Smooth muscle cell (in vitro differentiated cells): Measurements from ENCODE around the gene SDHA. TPM values are rescaled to one million over a fixed set of nuclear protein-coding genes. Genes with fewer than 3 reads are reported as not detected.

Experiments used
- DNase-seq: peaks from one replicate; lab custom pipeline; 2025; ENCODE audit not compliant: unreplicated experiment; lab: John Stamatoyannopoulos, UW
- H2AFZ ChIP-seq: fragments of 200-600 bp; sonication (generic); 2 replicates; pipeline ENCODE4 v1.6.0; 2016; ENCODE audit warnings: antibody characterized with exemption, low read depth, mild to moderate bottlenecking
- H3F3A ChIP-seq: fragments of 200-600 bp; sonication (generic); 2 replicates; pipeline ENCODE4 v1.6.0; 2017; ENCODE audit warnings: antibody characterized with exemption, low read depth
- H3K27ac ChIP-seq: fragments of 200-600 bp; sonication (generic); 2 replicates; pipeline ENCODE4 v1.5.1; 2016; ENCODE audit warnings: low read depth, mild to moderate bottlenecking
- H3K27me3 ChIP-seq: fragments of 200-600 bp; sonication (generic); 2 replicates; pipeline ENCODE4 v1.6.1; 2016; ENCODE audit warnings: low read depth, mild to moderate bottlenecking
- H3K36me3 ChIP-seq: fragments of 200-600 bp; sonication (generic); 2 replicates; pipeline ENCODE4 v1.5.1; 2016; ENCODE audit warnings: low read depth
- H3K4me1 ChIP-seq: fragments of 200-600 bp; sonication (generic); 2 replicates; pipeline ENCODE4 v1.5.1; 2016; ENCODE audit warnings: low read depth
- H3K4me2 ChIP-seq: fragments of 200-600 bp; sonication (generic); 2 replicates; pipeline ENCODE4 v1.6.0; 2016; ENCODE audit warnings: mild to moderate bottlenecking
- H3K4me3 ChIP-seq: fragments of 200-600 bp; sonication (generic); 2 replicates; pipeline ENCODE4 v1.5.1; 2016; ENCODE audit warnings: mild to moderate bottlenecking
- H3K79me2 ChIP-seq: fragments of 200-600 bp; sonication (generic); 2 replicates; pipeline ENCODE4 v1.6.0; 2016; ENCODE audit warnings: low read depth, mild to moderate bottlenecking
- H3K9ac ChIP-seq: fragments of 200-600 bp; sonication (generic); 2 replicates; pipeline ENCODE4 v1.6.0; 2016; ENCODE audit warnings: low read depth
- H3K9me3 ChIP-seq: fragments of 200-600 bp; sonication (generic); replicated peaks from 2 replicates; pipeline ENCODE4 v1.5.1; 2016; ENCODE audit warnings: low read depth
- H4K20me1 ChIP-seq: fragments of 200-600 bp; sonication (generic); 2 replicates; pipeline ENCODE4 v1.6.0; 2016; ENCODE audit warnings: low read depth
- CTCF ChIP-seq: fragments of 200-600 bp; sonication (generic); IDR thresholded peaks from 2 replicates; pipeline ENCODE4 v1.5.1; 2017; ENCODE audit warnings: borderline replicate concordance, mild to moderate bottlenecking, antibody characterized with exemption; ENCODE audit not compliant: insufficient read depth, poor library complexity, severe bottlenecking
- WGBS: methylation state at CpG from one replicate; pipeline ENCODE4 v1.1.7; 2016; ENCODE audit warnings: low lambda C conversion rate; 5-methylcytosine and 5-hydroxymethylcytosine counted together
- polyA plus RNA-seq: library from polyadenylated mRNA; unstranded; fragments of >200 nt; fragmentation: Nextera tagmentation; extraction: Ambion mirVana; gene quantifications from 2 replicates; pipeline ENCODE4 v1.2.1, GENCODE V29; 2016
- total RNA-seq: library from RNA; depleted of rRNA; stranded (reverse); fragments of >200 nt; gene quantifications from 2 replicates; pipeline ENCODE4 v1.2.3, GENCODE V29; 2014

Gene SDHA
- total and polyA plus RNA-seq, 2 experiments from 2014 or later, result 59.7 to 130 TPM

- TF ChIP-seq CTCF, result no peak
- Histone ChIP-seq H3K4me2 (no peak overlapping the region), H2AFZ (no peak overlapping the region), H3K4me3 (no peak overlapping the region), H3K9ac (no peak overlapping the region), H3K36me3 (no peaks in the 10 kb centered on the region), H3K9me3 (no peaks in the 10 kb centered on the region), H3K27ac (no peak overlapping the region), H3K27me3 (no peaks in the 10 kb centered on the region), H4K20me1 (no peaks in the 10 kb centered on the region), H3K79me2 (no peaks in the 10 kb centered on the region), H3F3A (no peaks in the 10 kb centered on the region), H3K4me1 (no peaks in the 10 kb centered on the region)
- DNase-seq, result no peak
- WGBS, result 96% methylated on average over 35 of the region's 37 CpGs
These were observed 46.9 kb upstream of the SDHA start for GRCh38 chr5:170971-171800.

GRCh38 chr5:171801-172331 lies 46.3 kb upstream of the SDHA start:
- no peak overlapping the region for H2AFZ ChIP-seq
- no peak overlapping the region for H3K9ac ChIP-seq
- H4K20me1 ChIP-seq, result no peaks in the 10 kb centered on the region
- H3K27me3 ChIP-seq, result no peaks in the 10 kb centered on the region
- no peaks in the 10 kb centered on the region for H3K79me2 ChIP-seq
- H3K36me3 ChIP-seq, result no peaks in the 10 kb centered on the region
- H3K4me1 ChIP-seq, result no peaks in the 10 kb centered on the region
- H3K27ac ChIP-seq, result no peak overlapping the region
- DNase-seq, result no peak
- H3F3A ChIP-seq, result no peaks in the 10 kb centered on the region
- H3K9me3 ChIP-seq, result no peaks in the 10 kb centered on the region
- WGBS, result 96% methylated on average over 23 of the region's 23 CpGs
- TF ChIP-seq CTCF, result no peak
- no peak overlapping the region for H3K4me3 ChIP-seq
- H3K4me2 ChIP-seq, result no peak overlapping the region

- Histone ChIP-seq H3K4me1 (no peaks in the 10 kb centered on the region), H3K9ac (no peak overlapping the region), H3K27ac (no peak overlapping the region), H3K9me3 (no peaks in the 10 kb centered on the region), H3K36me3 (no peaks in the 10 kb centered on the region), H2AFZ (no peak overlapping the region), H3K4me3 (no peak overlapping the region), H3K4me2 (no peak overlapping the region), H4K20me1 (no peaks in the 10 kb centered on the region), H3F3A (no peaks in the 10 kb centered on the region), H3K79me2 (no peaks in the 10 kb centered on the region), H3K27me3 (no peaks in the 10 kb centered on the region)
- no peak for DNase-seq
- TF ChIP-seq CTCF, result no peak
- WGBS, result 94% methylated on average over 13 of the region's 13 CpGs
These were observed 45.7 kb upstream of the SDHA start for GRCh38 chr5:172421-172820.

GRCh38 chr5:172841-173251 lies 45.3 kb upstream of the SDHA start:
- no peak for DNase-seq
- H3K27ac ChIP-seq, result no peak overlapping the region
- no peaks in the 10 kb centered on the region for H3F3A ChIP-seq
- no peak overlapping the region for H2AFZ ChIP-seq
- H3K79me2 ChIP-seq, result no peaks in the 10 kb centered on the region
- no peak for TF ChIP-seq CTCF
- no peak overlapping the region for H3K4me2 ChIP-seq
- H3K4me3 ChIP-seq, result no peak overlapping the region
- no peaks in the 10 kb centered on the region for H3K27me3 ChIP-seq
- H3K36me3 ChIP-seq, result no peaks in the 10 kb centered on the region
- H3K9ac ChIP-seq, result no peak overlapping the region
- H4K20me1 ChIP-seq, result no peaks in the 10 kb centered on the region
- 91% methylated on average over 17 of the region's 17 CpGs for WGBS
- no peaks in the 10 kb centered on the region for H3K9me3 ChIP-seq
- no peaks in the 10 kb centered on the region for H3K4me1 ChIP-seq
